M059J (cell line): ENCODE results near the gene ANAPC4. TPM values are rescaled to one million over a fixed set of nuclear protein-coding genes. Genes with fewer than 3 reads are reported as not detected.
"Not testable (repeated sequence)": the region's sequence is repeated elsewhere in the genome, so short reads cannot be mapped to it uniquely, and the experiment has no call there.

Experiments
- DNase-seq: peaks from one replicate; pipeline ENCODE4 v3.0.0-alpha.2; 2012; ENCODE audit warnings: low read depth
- total RNA-seq: library from RNA; depleted of rRNA; stranded (reverse); fragments of >200 nt; shearing (Covaris generic); gene quantifications from 2 replicates; pipeline ENCODE4 v1.2.3, GENCODE V29; 2014; rRNA removed

Gene ANAPC4
- total RNA-seq: 9.3 and 19.8 TPM in 2 replicates

DNA sequence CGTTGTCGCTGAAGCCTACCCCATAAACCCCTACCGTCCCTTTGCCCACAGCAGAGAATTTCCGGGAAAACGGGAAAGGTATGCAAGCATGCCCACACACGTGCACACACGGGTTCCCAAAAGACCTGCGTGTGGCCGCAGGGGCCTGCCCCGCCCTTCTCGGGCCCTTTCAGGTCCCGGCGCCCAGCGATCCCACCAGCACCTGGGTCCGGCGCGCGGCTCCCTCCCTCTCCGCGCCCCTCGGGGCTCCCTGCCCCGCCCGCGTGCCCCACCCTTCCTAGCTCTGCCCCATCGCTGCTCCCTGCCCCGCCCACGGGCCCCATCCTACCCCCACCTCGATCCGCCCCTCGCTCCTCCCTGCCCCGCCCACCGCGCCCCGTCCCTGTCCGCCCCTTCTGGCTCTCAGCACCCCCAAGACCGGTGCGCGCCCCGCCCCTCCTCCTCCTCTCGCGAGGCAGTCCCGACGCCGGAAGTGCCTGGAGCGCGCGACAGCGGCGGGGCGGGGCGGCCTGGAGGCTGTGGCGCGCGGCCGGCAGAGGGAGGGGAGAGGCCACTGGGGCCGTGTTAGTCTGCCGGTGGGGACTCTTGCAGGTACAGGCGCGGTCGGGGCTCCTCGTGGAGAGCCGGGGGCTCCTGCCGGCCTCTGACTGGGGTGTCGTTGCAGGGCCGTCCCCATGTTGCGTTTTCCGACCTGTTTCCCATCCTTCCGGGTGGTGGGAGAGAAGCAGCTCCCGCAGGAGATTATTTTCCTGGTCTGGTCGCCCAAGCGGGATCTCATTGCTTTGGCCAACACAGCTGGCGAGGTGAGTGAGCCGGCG, at the start of gene ANAPC4:
Gene ANAPC4, plus strand, starts transcription at position 510 of the 818 bp plus-strand sequence. Its CDS starts 165 bp downstream, at position 675.
- DNase-seq: peak; percentile 90

DNA sequence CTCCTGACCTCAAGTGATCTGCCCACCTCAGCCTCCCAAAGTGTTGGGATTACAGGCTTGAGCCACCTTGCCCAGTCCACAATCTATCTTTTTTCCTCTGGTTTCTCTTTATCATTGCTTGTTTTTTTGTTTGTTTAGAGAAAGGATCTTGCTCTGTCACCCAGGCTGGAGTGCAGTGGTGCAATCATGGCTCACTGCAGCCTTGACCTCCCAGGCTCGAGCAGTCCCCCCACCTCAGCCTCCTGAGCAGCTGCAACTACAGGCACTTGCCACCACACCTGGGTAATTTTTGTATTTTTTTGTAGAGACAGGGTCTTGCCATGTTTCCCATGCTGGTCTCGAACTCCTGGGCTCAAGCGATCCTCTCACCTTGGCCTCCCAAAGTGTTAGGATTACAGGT, 48.6 kb upstream of the ANAPC4 start:
- not testable (repeated sequence) for DNase-seq

- no peak for DNase-seq
Observed at GRCh38 chr4:25330335-25330734, 46.7 kb upstream of the ANAPC4 start.

GRCh38 chr4:25330905-25331808, 45.9 kb upstream of the ANAPC4 start:
- DNase-seq: no peak

- DNase-seq: peak; percentile 45
Observed at GRCh38 chr4:25343671-25344070, 33.4 kb upstream of the ANAPC4 start.

- peak; percentile 7 for DNase-seq
Observed at GRCh38 chr4:25345744-25346143, 31.3 kb upstream of the ANAPC4 start.

GRCh38 chr4:25346913-25347312, 30.1 kb upstream of the ANAPC4 start:
- no peak for DNase-seq

GRCh38 chr4:25347473-25347872, 29.6 kb upstream of the ANAPC4 start:
- DNase-seq: no peak

GRCh38 chr4:25347971-25348370, 29.1 kb upstream of the ANAPC4 start:
- no peak for DNase-seq

- DNase-seq: peak; percentile 70
Observed at GRCh38 chr4:25350561-25350960, 26.5 kb upstream of the ANAPC4 start.

- DNase-seq: peak; percentile 64
Observed at GRCh38 chr4:25351777-25352416, 25.2 kb upstream of the ANAPC4 start.

- no peak for DNase-seq
Observed at GRCh38 chr4:25356068-25356467, 21.0 kb upstream of the ANAPC4 start.

DNA sequence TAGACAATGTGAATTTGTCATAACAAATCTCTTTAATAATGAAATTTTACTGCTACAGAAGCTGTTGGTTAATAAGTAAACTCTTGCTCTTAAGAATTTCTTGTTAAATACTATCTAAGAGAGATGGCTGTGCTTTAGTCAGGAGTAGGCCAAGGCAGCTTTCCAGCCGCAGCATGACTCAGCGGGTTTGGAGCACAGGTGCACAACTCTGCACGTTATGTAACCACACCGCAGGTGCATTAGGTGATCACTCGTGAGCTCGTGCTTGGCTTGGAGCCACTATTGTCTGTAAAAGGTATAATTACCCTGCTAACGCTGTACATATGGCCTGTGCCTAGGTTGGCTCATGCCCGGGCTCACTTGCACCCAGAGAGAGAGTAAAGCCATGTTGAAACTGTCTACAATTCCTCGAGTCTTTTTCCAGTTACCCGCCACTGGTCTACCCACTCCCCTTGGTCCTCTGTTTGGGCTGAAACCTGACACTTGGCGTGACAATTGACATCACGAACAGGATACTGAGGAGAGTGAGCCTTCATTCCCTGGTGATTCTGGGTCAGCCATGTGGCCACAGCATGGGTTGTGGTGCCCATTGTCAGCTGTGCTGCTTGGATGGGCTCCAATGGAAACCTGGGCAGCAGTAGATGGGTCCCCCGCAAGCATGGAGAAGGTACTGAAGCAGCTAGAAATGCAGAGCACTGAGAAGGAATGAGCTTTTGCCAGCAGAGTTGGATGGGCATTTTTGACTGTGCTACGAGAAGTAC, 18.4 kb upstream of the ANAPC4 start:
- no peak for DNase-seq

DNA sequence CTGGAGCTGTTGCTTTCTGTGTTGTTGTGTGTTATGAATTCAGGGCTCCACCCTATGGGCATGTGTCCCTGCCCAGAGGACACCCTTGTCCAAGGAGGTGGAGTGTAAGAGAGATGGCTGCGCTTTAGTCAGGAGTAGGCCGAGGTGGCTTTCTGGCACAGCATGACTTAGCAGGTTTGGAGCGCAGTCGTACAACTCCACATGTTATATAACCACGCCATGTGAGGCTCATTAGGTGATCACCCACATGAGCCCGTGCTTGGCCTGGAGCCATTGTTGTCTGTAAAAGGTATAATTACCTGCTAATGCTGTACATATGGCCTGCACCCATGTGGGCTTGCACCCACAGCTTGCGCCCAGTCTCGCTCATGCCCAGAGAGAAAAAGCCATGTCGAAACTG, 15.8 kb upstream of the ANAPC4 start:
- DNase-seq: no peak

- DNase-seq: peak; percentile 35
Observed at GRCh38 chr4:25367004-25367621, 9.9 kb upstream of the ANAPC4 start.

DNA sequence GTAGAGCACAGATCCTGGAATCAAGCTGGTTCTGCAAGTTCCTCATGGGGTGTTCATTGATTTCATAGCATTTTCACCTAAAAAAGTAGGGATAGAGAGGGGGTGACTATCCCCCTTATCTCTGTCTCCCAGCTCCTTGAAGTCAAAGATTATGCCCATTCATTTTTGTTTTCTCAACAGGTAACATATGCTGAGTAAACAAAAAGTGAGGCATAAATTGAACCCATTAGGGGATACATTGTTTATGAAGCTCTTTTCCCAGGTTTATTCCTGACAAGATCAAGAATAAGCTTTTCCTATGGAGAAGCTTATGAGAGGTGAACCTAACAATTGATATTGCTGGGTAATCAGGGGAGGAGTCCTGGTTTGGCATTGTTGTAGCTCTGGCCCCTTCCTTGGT, 9.2 kb upstream of the ANAPC4 start:
- DNase-seq: no peak

DNA sequence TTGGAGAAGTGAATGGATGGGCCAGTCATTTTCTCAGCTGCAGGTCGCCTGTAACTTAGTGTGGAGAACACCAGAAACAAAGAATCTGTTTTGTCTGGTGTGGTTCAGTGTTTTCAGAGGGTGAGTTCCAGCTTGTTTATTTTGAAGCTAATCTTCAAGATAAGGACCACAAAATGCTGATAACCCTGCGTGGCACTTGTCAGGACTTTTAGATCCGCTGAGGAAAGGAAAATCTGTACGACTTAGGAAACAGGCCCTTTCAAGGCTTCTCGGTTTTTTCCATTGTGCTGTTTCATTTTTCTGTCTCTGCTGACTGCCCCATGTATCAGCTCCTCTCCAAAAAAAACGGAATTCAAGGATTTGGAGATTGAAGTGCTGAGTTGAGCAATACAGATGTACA, 8.7 kb upstream of the ANAPC4 start:
- no peak for DNase-seq

GRCh38 chr4:25370242-25370641, 6.8 kb upstream of the ANAPC4 start:
- DNase-seq: no peak

GRCh38 chr4:25372549-25372948, 4.5 kb upstream of the ANAPC4 start:
- DNase-seq: not testable (repeated sequence)

- peak; percentile 4 for DNase-seq
Observed at GRCh38 chr4:25377572-25378436, 741 bp downstream of the ANAPC4 start.
